K562 (cell line): Measurements from ENCODE around the gene TNFAIP1. TPM values are rescaled to one million over a fixed set of nuclear protein-coding genes. Genes with fewer than 3 reads are reported as not detected.

ENCODE experiments used
- ATAC-seq: fragments of 200-7000 bp; cut with Tn5 transposase; 3 replicates; pipeline ENCODE4 v1.9.1; 2020; ENCODE audit warnings: moderate library complexity
- BruUV-seq: library from RNA; stranded (reverse); fragments of 400-500 nt; replicated peaks from 2 replicates; lab custom pipeline; 2021; lab: Mats Ljungman, UMichigan
- CTCF ChIA-PET: fragments of 300-600 bp; formaldehyde crosslinking; extraction: SDS; loops from one replicate; lab custom pipeline; 2021; ENCODE audit warnings: low intra/inter-chr PET ratio; lab: Yijun Ruan, JAX
- POLR2A ChIA-PET: fragments of 300-600, 350-650 bp; sonication (Branson Sonifier 250); formaldehyde crosslinking; extraction: SDS; loops from one replicate; lab custom pipeline; 2021; ENCODE audit warnings: antibody characterized with exemption, inconsistent platforms; lab: Yijun Ruan, JAX
- DNase-seq, 4 experiments: peaks; one replicate each; pipeline versions ENCODE4 v3.0.0 to v3.0.0-alpha.2; 2011 to 2018; ENCODE audit warnings: low spot score in 3 of 4, mixed read lengths in 3 of 4; ENCODE audit errors: extremely low read depth in 1 of 4
- FAIRE-seq: peaks from 2 replicates; lab custom pipeline; 2011; peaks lifted over from hg19 to GRCh38; lab: Jason Lieb, UNC
- H2AFZ ChIP-seq: 2 replicates; pipeline ENCODE4 v1.6.0; 2011; ENCODE audit warnings: low read depth, low read length, control low read depth, inconsistent platforms
- H3K27ac ChIP-seq: fragments of 200-600 bp; 3 replicates; pipeline ENCODE4 v1.8.0; 2011; ENCODE audit warnings: low read depth, mild to moderate bottlenecking, control low read depth, inconsistent platforms, low read length, moderate library complexity, mixed read lengths; ENCODE audit errors: extremely low read depth
- H3K27me3 ChIP-seq, 2 experiments: fragments of 300-600 bp in 1 of 2; 2 replicates in 1 of 2; 3 replicates in 1 of 2; pipeline versions ENCODE4 v1.6.0 to v1.8.0; 2011; ENCODE audit warnings: inconsistent platforms in 2 of 2, low read length in 2 of 2, mild to moderate bottlenecking in 1 of 2, mixed read lengths in 1 of 2, moderate library complexity in 1 of 2; ENCODE audit not compliant: control insufficient read depth in 2 of 2, insufficient read depth in 2 of 2
- H3K36me3 ChIP-seq: fragments of 300-600 bp; 3 replicates; pipeline ENCODE4 v1.8.0; 2011; ENCODE audit warnings: mild to moderate bottlenecking, low read length, inconsistent platforms; ENCODE audit not compliant: control insufficient read depth, insufficient read depth
- H3K4me1 ChIP-seq, 2 experiments: fragments of 200-600 bp in 1 of 2; replicated peaks in 1 of 2; 2 replicates in 1 of 2; 3 replicates in 1 of 2; pipeline versions ENCODE4 v1.5.1 to v1.8.0; 2011; ENCODE audit warnings: inconsistent platforms in 2 of 2, low read length in 2 of 2, mild to moderate bottlenecking in 1 of 2, mixed read lengths in 1 of 2, moderate library complexity in 1 of 2; ENCODE audit not compliant: control insufficient read depth in 2 of 2, insufficient read depth in 2 of 2
- H3K4me2 ChIP-seq: 2 replicates; pipeline ENCODE4 v1.6.1; 2011; ENCODE audit warnings: low read length, control low read depth, inconsistent platforms, mixed read lengths; ENCODE audit not compliant: insufficient read depth
- H3K4me3 ChIP-seq: fragments of 200-600 bp; sonication (generic), shearing (Covaris generic); 2 replicates; pipeline ENCODE4 v1.5.1; 2016; ENCODE audit warnings: control low read depth, inconsistent platforms
- H3K79me2 ChIP-seq: fragments of 200-600 bp; 3 replicates; pipeline ENCODE4 v1.8.0; 2011; ENCODE audit warnings: low read length, inconsistent platforms; ENCODE audit not compliant: control insufficient read depth, insufficient read depth
- H3K9ac ChIP-seq, 2 experiments: 2 replicates each; pipeline versions ENCODE4 v1.6.0 to v1.6.1; 2011; ENCODE audit warnings: low read depth in 2 of 2, low read length in 2 of 2, control low read depth in 1 of 2, inconsistent platforms in 1 of 2, mild to moderate bottlenecking in 1 of 2, mixed read lengths in 1 of 2; ENCODE audit not compliant: insufficient read depth in 1 of 2
- H3K9me1 ChIP-seq: one replicate; pipeline ENCODE4 v1.6.0; 2011; ENCODE audit warnings: inconsistent platforms, mild to moderate bottlenecking, low read length, moderate library complexity; ENCODE audit not compliant: control insufficient read depth, insufficient read depth
- H3K9me3 ChIP-seq: replicated peaks from 2 replicates; pipeline ENCODE4 v1.5.1; 2011; ENCODE audit warnings: low read depth, low read length, inconsistent platforms; ENCODE audit not compliant: control insufficient read depth, insufficient read depth
- H4K20me1 ChIP-seq: replicated peaks from 2 replicates; pipeline ENCODE4 v1.6.1; 2011; ENCODE audit warnings: low read length, inconsistent platforms, mixed read lengths; ENCODE audit not compliant: control insufficient read depth, insufficient read depth
- BCOR ChIP-seq: fragments of 450-650 bp; IDR thresholded peaks from 2 replicates; pipeline ENCODE4 v1.6.1; 2016
- BDP1 ChIP-seq: IDR thresholded peaks from 3 replicates; pipeline ENCODE4 v1.6.1; 2011; ENCODE audit not compliant: insufficient read length, insufficient read depth
- CREM ChIP-seq: IDR thresholded peaks from 2 replicates; pipeline ENCODE4 v1.6.1; 2014; ENCODE audit warnings: antibody characterized with exemption, low read depth
- JUNB ChIP-seq: fragments of 450-650 bp; formaldehyde crosslinking; conservative IDR thresholded peaks from 2 replicates; pipeline ENCODE4 v1.4.0; 2020; ENCODE audit warnings: mild to moderate bottlenecking
- KAT8 ChIP-seq: fragments of 450-650 bp; IDR thresholded peaks from 2 replicates; pipeline ENCODE4 v1.6.1; 2016; ENCODE audit warnings: low read depth, mild to moderate bottlenecking
- L3MBTL2 ChIP-seq: fragments of 450-650 bp; IDR thresholded peaks from 2 replicates; pipeline ENCODE4 v1.6.1; 2016; ENCODE audit warnings: mild to moderate bottlenecking, moderate library complexity
- MAFK ChIP-seq: IDR thresholded peaks from 2 replicates; pipeline ENCODE4 v1.6.1; 2011; ENCODE audit warnings: low read length, improper control_type of control experiment
- RBM14 ChIP-seq: fragments of 200-400 bp; formaldehyde crosslinking; IDR thresholded peaks from 2 replicates; pipeline ENCODE4 v1.6.1; 2018; ENCODE audit warnings: low read depth, mild to moderate bottlenecking, low read length, moderate library complexity, borderline replicate concordance; ENCODE audit not compliant: insufficient read depth
- RFX1 ChIP-seq: fragments of 450-650 bp; IDR thresholded peaks from 2 replicates; pipeline ENCODE4 v1.6.1; 2016; ENCODE audit warnings: mild to moderate bottlenecking, moderate library complexity
- SAP30 ChIP-seq: fragments of 200-600 bp; sonication (generic); IDR thresholded peaks from 2 replicates; pipeline ENCODE4 v1.6.1; 2012; ENCODE audit warnings: borderline replicate concordance, low read depth, mild to moderate bottlenecking, moderate library complexity, low read length, control low read depth, inconsistent platforms; ENCODE audit not compliant: insufficient read depth, poor library complexity, severe bottlenecking
- SMARCC2 ChIP-seq: fragments of 450-650 bp; IDR thresholded peaks from 2 replicates; pipeline ENCODE4 v1.6.1; 2017; ENCODE audit warnings: antibody characterized with exemption, moderate library complexity, mild to moderate bottlenecking, low read depth
- SMC3 ChIP-seq: conservative IDR thresholded peaks from 2 replicates; pipeline ENCODE4 v1.6.1; 2011; ENCODE audit warnings: low read depth, low read length, improper control_type of control experiment; ENCODE audit not compliant: insufficient read depth
- SRSF9 ChIP-seq: fragments of 200-400 bp; formaldehyde crosslinking; IDR thresholded peaks from 2 replicates; pipeline ENCODE4 v1.6.1; 2017; ENCODE audit warnings: low read depth, low read length, borderline replicate concordance
- ZNF561 ChIP-seq: fragments of 450-650 bp; formaldehyde crosslinking; conservative IDR thresholded peaks from 2 replicates; pipeline ENCODE4 v1.4.0; 2020; ENCODE audit warnings: mild to moderate bottlenecking, moderate library complexity
- WGBS: fragments of 100-300 bp; shearing (Covaris generic); methylation state at CpG from one replicate; pipeline ENCODE4 v1.1.6; 2016; ENCODE audit warnings: low coverage, mixed read lengths; ENCODE audit not compliant: insufficient coverage; ENCODE audit errors: missing lambda C conversion rate; 5-methylcytosine and 5-hydroxymethylcytosine counted together
- in situ Hi-C: fragments of 300-500 bp; cut with MboI; formaldehyde crosslinking; loops from 4 replicates; pipeline ENCODE4 v1.15.0; 2018; ENCODE audit warnings: inconsistent platforms, mixed read lengths
- intact Hi-C: fragments of 100-400 bp; cut with micrococcal nuclease; formaldehyde crosslinking; loops from 2 replicates; pipeline ENCODE4 v1.14.2; 2022
- polyA plus RNA-seq, 8 experiments: library from polyadenylated mRNA; depleted of rRNA in 4 of 8; stranded (reverse) in 5 of 8; unstranded in 3 of 8; fragments of >200 nt; fragmentation: Nextera tagmentation in 2 of 8; fragmentation: Illumina TruSeq in 1 of 8; extraction: Ambion mirVana in 2 of 8; extraction: Trizol in 1 of 8; gene quantifications; 2 replicates each; pipeline versions ENCODE4 v1.2.1 to v1.2.3, GENCODE V29; 2011 to 2014; ENCODE audit warnings: inconsistent platforms in 1 of 8, missing spikeins in 1 of 8
- total RNA-seq, 7 experiments: library from RNA; depleted of rRNA in 6 of 7; stranded (reverse); fragments of >200 nt in 6 of 7; fragmentation: Illumina TruSeq in 2 of 7; extraction: Trizol in 2 of 7; gene quantifications; 2 replicates each; pipeline versions ENCODE4 v1.2.1 to v1.2.3, GENCODE V29; 2011 to 2021; ENCODE audit warnings: low replicate concordance in 1 of 7
- TF ChIP-seq, protein P1 (sequence below), 2 experiments: IDR thresholded peaks; 2 replicates each; pipeline ENCODE4 v1.6.1; 2011; ENCODE audit warnings: borderline replicate concordance in 1 of 2, control low read depth in 1 of 2, low read depth in 1 of 2, low read length in 1 of 2, mild to moderate bottlenecking in 1 of 2, mixed read lengths in 1 of 2, moderate library complexity in 1 of 2; ENCODE audit not compliant: insufficient read depth in 1 of 2, insufficient read length in 1 of 2, poor library complexity in 1 of 2, severe bottlenecking in 1 of 2; ENCODE audit errors: extremely low read depth in 1 of 2
- TF ChIP-seq, protein P2 (sequence below), 2 experiments: IDR thresholded peaks; 2 replicates each; pipeline ENCODE4 v1.6.1; 2012; ENCODE audit warnings: improper control_type of control experiment in 2 of 2, low read depth in 2 of 2, low read length in 2 of 2, borderline replicate concordance in 1 of 2

Gene TNFAIP1
- total and polyA plus RNA-seq, 9 of the 15 experiments (the other 6 are each of a cell fraction or from before 2014, with no cell fraction given), result 2.1 to 20.1 (median 8.2) TPM

DNA sequence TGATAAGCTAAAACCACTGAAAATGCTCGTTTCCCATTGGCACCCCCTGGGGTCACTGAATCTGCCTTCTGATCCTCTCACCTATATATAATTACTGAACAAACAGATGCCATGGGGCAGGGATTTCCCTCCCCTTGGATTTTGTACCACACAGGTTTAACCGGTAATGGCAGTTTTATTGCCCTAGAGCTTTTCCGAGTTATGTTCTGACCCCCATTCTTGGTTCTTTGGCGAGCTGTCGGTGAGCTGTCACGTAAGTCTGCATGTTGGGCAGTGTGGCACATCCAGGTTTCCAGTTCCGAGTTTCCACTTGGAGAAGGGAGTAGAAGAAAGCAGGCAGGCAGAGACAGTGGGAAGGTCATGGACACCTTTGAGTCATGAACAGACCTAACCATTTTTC lies 9.4 kb upstream of the TNFAIP1 start:
- H3K36me3 ChIP-seq, result peaks cover 81% of the 10 kb centered on the region
- no peak overlapping the region for H3K4me3 ChIP-seq
- intact Hi-C loops (no loop called here), in situ Hi-C loops (no loop called here)
- H4K20me1 ChIP-seq, result 0 out of 2 replicates have a peak, but pooled peaks cover 11% of the 10 kb centered on the region
- no peak overlapping the region for H3K27ac ChIP-seq
- no TSS peak for BruUV-seq
- peaks cover 47% of the 10 kb centered on the region for H3K79me2 ChIP-seq
- H3K9ac ChIP-seq, result no peak overlapping the region
- DNase-seq (no peak), ATAC-seq (no peak), FAIRE-seq (no peak)
- no peaks in the 10 kb centered on the region; the same call in 1 of the 2 replicates for H3K9me3 ChIP-seq
- H3K9me1 ChIP-seq, result no peaks in the 10 kb centered on the region
- 93% methylated on average over 7 of the region's 7 CpGs for WGBS
- H2AFZ ChIP-seq, result no peak overlapping the region
- TF ChIP-seq, protein P1, sequence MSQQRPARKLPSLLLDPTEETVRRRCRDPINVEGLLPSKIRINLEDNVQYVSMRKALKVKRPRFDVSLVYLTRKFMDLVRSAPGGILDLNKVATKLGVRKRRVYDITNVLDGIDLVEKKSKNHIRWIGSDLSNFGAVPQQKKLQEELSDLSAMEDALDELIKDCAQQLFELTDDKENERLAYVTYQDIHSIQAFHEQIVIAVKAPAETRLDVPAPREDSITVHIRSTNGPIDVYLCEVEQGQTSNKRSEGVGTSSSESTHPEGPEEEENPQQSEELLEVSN (IDR thresholded peaks at IDR 0.05; ENCODE audit: borderline replicate concordance in 1 of 2, extremely low read depth in 1 of 2, insufficient read depth in 1 of 2, insufficient read length in 1 of 2, low read depth in 1 of 2, low read length in 1 of 2, poor library complexity in 1 of 2, severe bottlenecking in 1 of 2), result no peak
- TF ChIP-seq BCOR (no peak), JUNB (CRISPR knock-in tag) (no peak), L3MBTL2 (no peak), SRSF9 (no peak), BDP1 (no peak), ZNF561 (no peak), RBM14 (no peak), SAP30 (no peak), SMARCC2 (no peak), SMC3 (no peak), MAFK (no peak), CREM (no peak), RFX1 (no peak), KAT8 (no peak)
- TF ChIP-seq, protein P2, sequence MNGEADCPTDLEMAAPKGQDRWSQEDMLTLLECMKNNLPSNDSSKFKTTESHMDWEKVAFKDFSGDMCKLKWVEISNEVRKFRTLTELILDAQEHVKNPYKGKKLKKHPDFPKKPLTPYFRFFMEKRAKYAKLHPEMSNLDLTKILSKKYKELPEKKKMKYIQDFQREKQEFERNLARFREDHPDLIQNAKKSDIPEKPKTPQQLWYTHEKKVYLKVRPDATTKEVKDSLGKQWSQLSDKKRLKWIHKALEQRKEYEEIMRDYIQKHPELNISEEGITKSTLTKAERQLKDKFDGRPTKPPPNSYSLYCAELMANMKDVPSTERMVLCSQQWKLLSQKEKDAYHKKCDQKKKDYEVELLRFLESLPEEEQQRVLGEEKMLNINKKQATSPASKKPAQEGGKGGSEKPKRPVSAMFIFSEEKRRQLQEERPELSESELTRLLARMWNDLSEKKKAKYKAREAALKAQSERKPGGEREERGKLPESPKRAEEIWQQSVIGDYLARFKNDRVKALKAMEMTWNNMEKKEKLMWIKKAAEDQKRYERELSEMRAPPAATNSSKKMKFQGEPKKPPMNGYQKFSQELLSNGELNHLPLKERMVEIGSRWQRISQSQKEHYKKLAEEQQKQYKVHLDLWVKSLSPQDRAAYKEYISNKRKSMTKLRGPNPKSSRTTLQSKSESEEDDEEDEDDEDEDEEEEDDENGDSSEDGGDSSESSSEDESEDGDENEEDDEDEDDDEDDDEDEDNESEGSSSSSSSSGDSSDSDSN (IDR thresholded peaks at IDR 0.05; ENCODE audit: borderline replicate concordance in 1 of 2, low read depth in 2 of 2, low read length in 2 of 2), result no peak
- no peaks in the 10 kb centered on the region for H3K27me3 ChIP-seq
- no peak overlapping the region for H3K4me2 ChIP-seq
- peaks cover 3 to 12% of the 10 kb centered on the region in 2 experiments; a peak in 4 of 5 replicates for H3K4me1 ChIP-seq
- ChIA-PET CTCF (no interaction called here), POLR2A (interaction anchor here (0.5 to 1.5 kb wide), 2 partner anchors 9 to 48 kb away, joined by 4 to 11 read pairs; partner anchors contain the start of genes IFT20 and TNFAIP1)
